ENCODE results near the gene SH3D19.
"Not testable (repeated sequence)": the region's sequence is repeated elsewhere in the genome, so short reads cannot be mapped to it uniquely, and the experiment has no call there.

Gene SH3D19

GRCh38 chr4:151147000-151147399 lies 178.4 kb downstream of the SH3D19 start:
- no peak for DNase-seq
- Histone ChIP-seq H3K36me3 (replicated peaks) (peaks cover 24% of the 10 kb centered on the region), H3K27me3 (replicated peaks) (no peaks in the 10 kb centered on the region)

GRCh38 chr4:151144329-151145072 lies 180.9 kb downstream of the SH3D19 start:
- TF ChIP-seq CTCF (IDR thresholded peaks at IDR 0.05; ENCODE audit: low read depth, low read length, missing control alignments) = no peak
- Histone ChIP-seq H3K27ac (no peak overlapping the region), H3K27me3 (replicated peaks) (no peaks in the 10 kb centered on the region), H3K36me3 (replicated peaks) (peaks cover 26% of the 10 kb centered on the region), H3K4me3 (ENCODE audit: low read depth, low read length) (no peak overlapping the region)
- in situ Hi-C loops (cut with HindIII; ENCODE audit: low pct_ligation_motif_present, low sequenced_read_pairs) = no loop called here
- no peak for DNase-seq

More at GRCh38 chr4:151147000-151147399, 178.4 kb downstream of the SH3D19 start:
- in situ Hi-C loops (cut with HindIII; ENCODE audit: low pct_ligation_motif_present, low sequenced_read_pairs) = no loop called here
- H3K27ac ChIP-seq = no peak overlapping the region
- H3K4me3 ChIP-seq (ENCODE audit: low read depth, low read length) = no peak overlapping the region
- no peak for TF ChIP-seq CTCF (IDR thresholded peaks at IDR 0.05; ENCODE audit: low read depth, low read length, missing control alignments)

- no peak for TF ChIP-seq CTCF (IDR thresholded peaks at IDR 0.05; ENCODE audit: low read depth, low read length, missing control alignments)
- Histone ChIP-seq H3K36me3 (replicated peaks) (peaks cover 26% of the 10 kb centered on the region), H3K4me3 (ENCODE audit: low read depth, low read length) (no peak overlapping the region), H3K27ac (no peak overlapping the region), H3K27me3 (replicated peaks) (no peaks in the 10 kb centered on the region)
- DNase-seq = no peak
- in situ Hi-C loops (cut with HindIII; ENCODE audit: low pct_ligation_motif_present, low sequenced_read_pairs) = no loop called here
Measured at GRCh38 chr4:151143811-151144210, 181.6 kb downstream of the SH3D19 start.

GRCh38 chr4:151143162-151143561 lies 182.2 kb downstream of the SH3D19 start:
- Histone ChIP-seq H3K27me3 (replicated peaks) (no peaks in the 10 kb centered on the region), H3K4me3 (ENCODE audit: low read depth, low read length) (no peak overlapping the region), H3K36me3 (replicated peaks) (peaks cover 26% of the 10 kb centered on the region), H3K27ac (no peak overlapping the region)
- TF ChIP-seq CTCF (IDR thresholded peaks at IDR 0.05; ENCODE audit: low read depth, low read length, missing control alignments) = no peak
- DNase-seq = no peak
- in situ Hi-C loops (cut with HindIII; ENCODE audit: low pct_ligation_motif_present, low sequenced_read_pairs) = no loop called here

GRCh38 chr4:151142758-151143157 lies 182.6 kb downstream of the SH3D19 start:
- no peak overlapping the region for H3K4me3 ChIP-seq (ENCODE audit: low read depth, low read length)
- TF ChIP-seq CTCF (IDR thresholded peaks at IDR 0.05; ENCODE audit: low read depth, low read length, missing control alignments) = no peak
- DNase-seq = no peak
- H3K27me3 ChIP-seq (replicated peaks) = no peaks in the 10 kb centered on the region
- peaks cover 24% of the 10 kb centered on the region for H3K36me3 ChIP-seq (replicated peaks)
- H3K27ac ChIP-seq = no peak overlapping the region
- in situ Hi-C loops (cut with HindIII; ENCODE audit: low pct_ligation_motif_present, low sequenced_read_pairs) = no loop called here

- H3K27ac ChIP-seq = no peak overlapping the region
- TF ChIP-seq CTCF (IDR thresholded peaks at IDR 0.05; ENCODE audit: low read depth, low read length, missing control alignments) = no peak
- in situ Hi-C loops (cut with HindIII; ENCODE audit: low pct_ligation_motif_present, low sequenced_read_pairs) = no loop called here
- no peaks in the 10 kb centered on the region for H3K27me3 ChIP-seq (replicated peaks)
- H3K4me3 ChIP-seq (ENCODE audit: low read depth, low read length) = no peak overlapping the region
- DNase-seq = no peak
- peaks cover 13% of the 10 kb centered on the region for H3K36me3 ChIP-seq (replicated peaks)
Measured at GRCh38 chr4:151139814-151140213, 185.6 kb downstream of the SH3D19 start.

- DNase-seq; in situ Hi-C loops (cut with HindIII; ENCODE audit: low pct_ligation_motif_present, low sequenced_read_pairs); H3K27ac ChIP-seq; H3K4me3 ChIP-seq (ENCODE audit: low read depth, low read length); H3K27me3 ChIP-seq (replicated peaks): not testable (repeated sequence)
- H3K36me3 ChIP-seq (replicated peaks) = peaks cover 12% of the 10 kb centered on the region
Measured at GRCh38 chr4:151136048-151136447, 189.4 kb downstream of the SH3D19 start.
